Caki2 (cell line): ENCODE results near the gene CCDC85C. TPM values are rescaled to one million over a fixed set of nuclear protein-coding genes. Genes with fewer than 3 reads are reported as not detected.

Experiments used
- DNase-seq: peaks from one replicate; pipeline ENCODE4 v3.0.0-alpha.2; 2015; ENCODE audit warnings: low read depth
- in situ Hi-C: cut with HindIII; loops from 2 replicates; pipeline ENCODE4 v1.10.0; 2016; ENCODE audit warnings: low sequenced_read_pairs, low pct_unique_long_range_greater_than_20kb, mixed read lengths
- total RNA-seq: library from RNA; depleted of rRNA; stranded (reverse); fragments of >200 nt; shearing (Covaris generic); gene quantifications from 2 replicates; pipeline ENCODE4 v1.2.3, GENCODE V29; 2014; ENCODE audit warnings: low replicate concordance

The CCDC85C gene
- total RNA-seq, 1 experiment from 2014 or later = 21.6 TPM

DNA sequence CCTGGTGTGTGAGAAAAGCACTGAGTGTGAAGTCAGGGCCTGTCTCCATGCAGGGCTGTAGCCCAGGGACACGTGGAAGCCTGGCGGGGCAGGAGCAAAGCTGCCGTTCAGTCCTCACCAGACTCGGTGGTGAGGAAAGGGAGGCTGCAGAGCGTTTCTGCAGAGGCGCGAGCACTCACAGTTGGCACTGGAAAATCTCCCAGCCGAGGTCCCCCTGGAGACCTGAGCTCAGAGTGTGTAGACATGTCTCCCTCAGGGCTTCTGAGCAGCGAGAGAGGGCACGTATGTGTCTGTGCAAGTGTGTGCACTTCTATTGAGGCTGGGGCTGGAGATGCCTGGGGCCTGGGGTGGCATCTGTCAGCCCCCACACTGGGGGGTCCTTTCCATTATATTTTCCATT lies 29.9 kb upstream of the CCDC85C start:
- in situ Hi-C loops = no loop called here
- no peak for DNase-seq

DNA sequence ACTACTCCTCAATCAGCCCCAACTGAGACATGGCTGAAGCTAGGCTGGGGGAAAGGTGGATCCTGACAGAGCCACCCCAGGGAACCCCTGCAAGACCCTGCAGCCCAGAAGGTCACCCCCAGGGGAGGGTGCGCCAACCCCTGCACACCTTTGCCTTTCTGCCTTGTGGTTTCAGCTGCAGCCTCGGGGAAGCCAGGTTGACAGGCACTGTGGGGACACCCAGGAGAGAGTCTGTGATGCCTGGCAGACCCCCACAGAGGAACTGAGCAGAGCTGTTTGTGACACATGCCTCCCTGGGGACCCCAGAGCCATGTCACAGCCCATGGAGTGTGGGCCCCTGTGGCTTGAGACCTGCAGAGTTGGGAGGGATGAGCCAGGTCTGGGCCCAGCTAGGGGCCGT lies 29.1 kb upstream of the CCDC85C start:
- DNase-seq = no peak
- in situ Hi-C loops = no loop called here

- in situ Hi-C loops = no loop called here
- no peak for DNase-seq
Measured at GRCh38 chr14:99632410-99633035, 28.5 kb upstream of the CCDC85C start.

- in situ Hi-C loops = no loop called here
- DNase-seq = no peak
Measured at GRCh38 chr14:99630202-99630601, 26.2 kb upstream of the CCDC85C start.

DNA sequence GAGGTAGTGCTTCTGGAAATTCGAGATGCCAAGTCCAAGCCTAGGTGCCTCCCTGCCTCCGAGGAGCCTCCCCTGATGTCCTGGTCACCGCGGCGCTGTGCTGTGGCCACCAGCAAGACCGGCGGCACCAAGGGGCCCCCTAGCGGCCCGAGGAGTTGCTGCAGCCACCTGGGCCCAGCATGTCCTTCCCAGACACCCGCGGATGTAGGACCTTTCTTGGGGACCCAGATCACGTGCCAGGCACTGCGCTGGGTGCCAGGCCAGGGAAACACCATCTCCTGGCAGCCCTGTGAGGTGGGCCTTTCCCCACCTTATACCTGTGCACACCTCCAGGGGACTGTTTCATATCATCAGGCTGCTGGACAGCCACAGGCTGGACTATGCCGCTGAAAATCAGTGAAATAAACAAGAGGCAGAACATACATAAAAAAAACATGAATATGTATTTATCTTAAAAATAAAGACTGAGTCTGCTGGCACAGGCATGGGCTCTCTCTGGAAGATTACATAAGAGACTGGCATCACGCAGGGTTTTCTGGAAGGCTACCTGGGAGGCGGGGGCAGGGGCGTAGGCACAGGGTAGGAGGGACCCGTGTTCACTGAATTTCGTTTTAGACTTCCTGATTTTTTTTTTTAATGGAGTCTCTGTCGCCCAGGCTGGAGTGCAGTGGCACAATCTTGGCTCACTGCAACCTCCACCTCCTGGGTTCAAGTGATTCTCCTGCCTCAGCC lies 25.0 kb upstream of the CCDC85C start:
- DNase-seq = peak; percentile 58
- in situ Hi-C loops = no loop called here

DNA sequence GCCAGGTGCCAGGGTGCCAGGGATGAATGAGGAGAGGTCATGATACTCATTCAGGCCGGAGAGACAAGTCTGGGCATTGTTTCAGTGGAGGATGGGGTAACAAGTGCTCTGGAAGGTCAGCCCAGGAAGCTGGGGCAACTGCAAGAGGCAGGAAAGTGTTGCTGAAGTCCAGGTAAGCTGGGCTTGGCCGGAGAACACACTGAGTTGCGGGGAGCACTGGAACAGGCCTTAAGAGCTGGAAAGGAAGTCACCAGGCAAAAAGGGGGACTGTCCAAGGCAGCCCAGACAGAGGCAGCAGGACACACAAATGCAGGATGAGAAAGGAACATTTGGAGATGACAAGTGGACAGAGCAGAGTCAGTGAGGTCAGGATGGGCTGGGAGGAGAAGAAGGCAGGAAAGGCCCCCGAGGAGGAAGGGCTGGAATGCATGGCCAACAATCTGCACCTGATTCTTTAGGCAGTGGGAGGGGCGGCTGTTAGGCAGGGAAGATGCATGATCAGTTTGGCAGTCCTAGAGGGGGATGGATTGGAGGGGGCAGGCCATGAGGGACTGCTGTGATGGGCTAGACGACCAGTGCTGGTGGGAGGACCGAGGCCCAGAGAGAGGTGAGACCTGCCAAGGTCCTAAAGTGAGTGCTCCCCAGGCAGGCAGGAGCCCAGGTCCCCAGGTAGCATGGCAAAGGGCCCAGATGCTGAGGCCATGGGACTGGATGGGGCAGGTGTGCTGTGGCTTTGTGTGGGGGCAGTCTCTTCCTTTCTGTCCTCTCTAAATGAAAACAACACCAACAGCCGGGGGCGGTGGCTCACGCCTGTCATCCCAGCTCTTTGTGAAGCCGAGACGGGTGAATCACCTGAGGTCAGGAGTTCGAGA lies 23.7 kb upstream of the CCDC85C start:
- in situ Hi-C loops = no loop called here

DNA sequence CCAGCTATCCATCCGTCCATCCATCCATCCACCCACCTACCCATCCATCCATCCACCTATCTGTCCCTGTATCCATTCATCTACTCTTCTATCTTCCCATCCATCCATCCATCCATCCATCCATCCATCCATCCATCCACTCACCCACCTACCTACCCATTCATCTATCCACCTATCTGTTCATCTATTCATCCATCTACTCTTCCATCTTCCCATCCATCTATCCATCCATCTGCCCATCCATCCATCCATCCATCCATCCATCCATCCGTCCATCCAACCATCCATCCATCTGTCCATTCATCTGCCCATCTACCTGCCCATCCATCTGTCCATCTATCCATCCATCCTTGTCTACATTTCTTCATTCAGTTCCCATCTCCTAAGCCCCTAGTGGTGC lies 23.1 kb upstream of the CCDC85C start:
- in situ Hi-C loops = no loop called here
- no peak for DNase-seq

More for the DNA sequence above, 23.7 kb upstream of the CCDC85C start:
- no peak for DNase-seq

DNA sequence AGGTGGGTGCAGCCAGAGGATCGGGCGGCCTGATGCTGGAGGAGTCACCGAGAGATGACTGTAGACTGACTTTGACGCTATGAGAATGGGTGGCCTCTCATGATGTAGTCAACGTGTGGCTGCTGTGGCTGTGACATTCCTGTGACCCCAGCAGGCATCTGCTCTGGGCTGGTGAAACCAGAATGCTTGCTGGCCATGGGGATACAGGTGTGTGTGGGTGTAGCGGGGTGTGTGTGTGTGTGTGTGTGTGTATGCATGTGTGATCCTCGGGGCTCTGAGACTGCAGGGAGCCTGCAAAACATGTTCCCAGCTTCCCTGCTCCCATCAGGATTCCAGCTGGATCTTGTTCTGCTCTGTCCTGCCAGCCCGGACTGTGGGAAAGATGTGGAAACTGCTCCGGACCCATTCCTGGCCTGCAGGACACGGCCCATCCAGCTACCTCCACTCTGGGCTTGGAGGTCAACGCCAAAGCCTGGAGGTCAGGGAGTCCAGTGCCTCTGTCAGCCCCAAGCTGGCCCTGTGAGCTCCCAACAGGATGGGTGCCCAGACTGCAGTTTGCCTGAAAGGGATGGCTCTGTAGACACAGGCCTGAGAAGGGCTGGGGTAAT lies 22.1 kb upstream of the CCDC85C start:
- no peak for DNase-seq
- in situ Hi-C loops = no loop called here

GRCh38 chr14:99625476-99625875 lies 21.5 kb upstream of the CCDC85C start:
- in situ Hi-C loops = no loop called here
- DNase-seq = no peak

- DNase-seq = no peak
- in situ Hi-C loops = no loop called here
Measured at GRCh38 chr14:99624971-99625370, 21.0 kb upstream of the CCDC85C start.

DNA sequence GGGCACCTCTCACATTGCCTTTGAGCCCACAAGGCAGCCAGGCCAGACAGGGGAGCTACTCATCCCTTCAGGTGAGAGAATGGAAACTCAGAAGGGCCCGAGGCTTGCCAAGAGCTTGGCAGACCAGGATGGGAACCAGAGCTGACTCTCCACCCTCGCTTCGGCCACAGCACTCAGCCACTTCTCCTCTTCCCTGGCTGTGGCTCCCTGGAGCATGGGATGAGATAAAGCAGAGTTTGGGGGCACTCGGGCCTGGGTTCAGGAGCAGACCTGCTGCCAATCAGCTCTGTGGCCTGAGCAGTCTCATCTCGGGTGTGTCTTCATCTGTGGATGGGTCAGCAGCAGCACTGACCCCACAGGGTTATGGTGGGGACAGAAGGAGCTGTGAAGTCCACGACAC lies 20.0 kb upstream of the CCDC85C start:
- in situ Hi-C loops = no loop called here
- DNase-seq = no peak

- DNase-seq = no peak
- in situ Hi-C loops = no loop called here
Measured at GRCh38 chr14:99621948-99622347, 17.9 kb upstream of the CCDC85C start.

DNA sequence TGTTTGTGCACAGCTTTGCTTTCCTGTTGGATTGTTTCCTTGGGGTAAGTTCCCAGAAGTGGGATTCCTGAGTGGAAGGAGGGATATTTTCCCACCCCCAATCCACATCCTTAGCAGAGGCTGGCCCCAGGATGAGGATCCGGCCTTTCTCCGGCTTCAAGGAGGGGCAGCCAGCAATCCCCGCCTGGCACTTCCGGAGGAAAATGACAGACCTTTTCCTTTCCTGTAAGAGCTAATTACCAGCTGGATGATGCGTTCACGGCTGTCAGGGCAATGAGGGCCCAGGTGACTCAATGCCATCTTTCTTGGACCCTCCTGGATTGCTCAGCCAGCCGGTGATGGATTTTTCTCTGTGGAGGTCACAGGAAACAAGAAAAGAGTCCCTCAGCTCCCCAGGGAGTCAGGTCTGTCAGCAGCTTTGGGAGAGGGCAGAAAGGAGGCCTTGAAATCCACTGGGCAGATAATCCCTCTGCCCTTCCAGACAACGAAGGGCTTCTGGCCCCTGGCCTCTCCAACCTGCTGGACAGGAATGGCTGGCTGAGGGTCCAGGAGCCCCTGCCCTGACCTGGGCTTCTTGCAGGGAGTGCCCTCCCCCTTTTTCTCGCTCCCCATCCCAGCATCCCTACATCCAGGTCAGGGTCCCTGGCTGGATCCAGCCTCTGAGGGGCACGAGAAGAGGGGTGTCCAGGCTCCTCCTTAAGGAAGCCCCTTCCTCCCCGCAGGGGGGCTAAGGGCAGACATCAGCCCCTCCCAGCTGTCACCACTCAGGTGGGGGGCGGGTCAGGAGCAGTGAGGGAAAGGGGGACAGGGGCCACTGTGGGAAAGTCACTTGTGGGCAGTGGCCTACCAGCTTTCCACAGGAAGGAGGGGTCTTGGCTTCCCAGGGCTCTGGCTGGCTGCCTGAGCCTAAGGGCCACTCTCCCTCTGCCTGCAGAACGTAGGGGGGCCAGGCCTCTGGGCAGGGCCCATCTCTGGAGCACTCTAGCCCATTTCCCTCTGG lies 16.1 kb upstream of the CCDC85C start:
- no peak for DNase-seq
- in situ Hi-C loops = no loop called here

DNA sequence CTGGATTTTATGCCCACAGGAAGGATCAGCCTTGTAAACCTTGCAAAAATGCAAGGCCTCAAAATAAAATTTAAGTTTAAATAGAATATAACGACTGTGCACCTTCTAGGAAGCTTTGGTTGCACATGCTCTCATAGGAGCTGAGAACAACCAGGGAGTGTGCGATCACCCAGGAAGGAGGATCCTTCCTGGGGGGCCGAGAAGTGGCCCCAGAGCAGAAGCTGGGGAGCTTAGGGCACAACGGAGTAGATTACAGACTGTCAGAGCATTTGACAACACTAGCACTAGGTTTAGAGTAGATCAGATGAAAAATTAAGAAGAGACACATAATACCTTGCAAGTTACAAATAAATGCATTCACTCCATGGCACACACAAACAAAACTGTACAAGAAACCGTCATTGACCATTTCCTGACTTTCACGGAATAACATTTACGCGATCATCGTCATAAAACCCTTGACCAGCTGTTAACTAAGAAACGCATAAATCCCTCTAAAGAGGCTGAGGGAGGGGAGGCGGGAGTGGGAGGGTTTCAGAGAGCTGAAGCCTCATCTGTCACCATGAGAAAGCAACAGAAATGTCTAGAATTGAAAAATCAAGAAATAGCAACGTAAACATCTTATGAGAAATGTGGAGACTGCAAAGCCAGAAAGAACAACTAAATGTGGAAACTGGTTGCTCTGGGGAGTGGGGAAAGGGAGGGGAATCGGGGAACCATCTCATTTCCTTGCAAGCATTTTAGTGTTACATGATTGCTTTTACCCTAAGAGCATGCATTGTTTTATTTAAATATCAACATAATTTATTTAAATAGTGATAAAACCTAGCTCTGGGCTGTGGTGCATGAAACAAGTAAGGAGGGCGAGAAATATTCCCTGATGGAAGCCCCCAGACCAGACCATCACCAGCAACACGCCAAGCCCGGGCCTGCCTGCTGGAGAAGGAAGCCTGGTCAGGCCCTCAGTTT lies 13.1 kb upstream of the CCDC85C start:
- in situ Hi-C loops = no loop called here
- no peak for DNase-seq

- in situ Hi-C loops = no loop called here
- DNase-seq = no peak
Measured at GRCh38 chr14:99615497-99616157, 11.6 kb upstream of the CCDC85C start.

DNA sequence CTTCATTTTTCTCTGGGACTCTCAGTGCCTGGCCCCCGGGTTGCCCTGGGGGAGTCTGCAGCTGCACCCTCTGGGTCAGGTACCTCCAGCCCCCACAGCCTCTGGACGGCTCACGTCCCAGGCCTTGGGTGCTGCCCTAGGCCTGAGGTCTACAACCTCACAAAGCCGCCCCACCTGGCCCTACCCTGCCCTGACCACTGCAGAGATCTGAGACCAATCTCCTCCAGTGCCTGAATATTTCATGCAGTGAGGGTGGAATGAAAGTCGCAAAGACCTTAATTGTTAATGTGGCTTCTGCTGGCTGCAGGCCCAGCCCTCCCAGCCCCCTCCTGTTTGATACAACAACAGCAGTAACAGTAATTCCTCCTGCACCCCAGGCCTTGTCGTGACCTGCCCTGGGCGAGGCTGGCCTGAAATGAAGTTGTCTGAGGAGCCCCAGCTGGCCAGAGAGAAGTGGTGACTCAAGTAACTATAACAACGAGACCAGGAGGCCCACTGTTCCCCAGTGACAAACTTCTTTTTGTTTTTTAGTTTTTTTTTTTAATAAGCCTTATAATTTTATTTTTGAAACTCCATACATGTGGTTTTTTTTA lies 8.8 kb upstream of the CCDC85C start:
- in situ Hi-C loops = no loop called here
- no peak for DNase-seq
